Raji (cell line): ENCODE data around the gene JAZF1.

Experiments
- POLR2A ChIP-seq: IDR thresholded peaks from 2 replicates; pipeline ENCODE4 v1.6.1; 2011; ENCODE audit warnings: low read depth, low read length, control low read depth; ENCODE audit not compliant: insufficient read depth

Gene JAZF1

GRCh38 chr7:27917774-27918314 lies 262.8 kb downstream of the JAZF1 start:
- no peak for TF ChIP-seq POLR2A

GRCh38 chr7:27917119-27917518 lies 263.5 kb downstream of the JAZF1 start:
- no peak for TF ChIP-seq POLR2A

- TF ChIP-seq POLR2A: no peak
Observed at GRCh38 chr7:27916372-27916771, 264.2 kb downstream of the JAZF1 start.

- TF ChIP-seq POLR2A: no peak
Observed at GRCh38 chr7:27914409-27914808, 266.2 kb downstream of the JAZF1 start.

- TF ChIP-seq POLR2A: no peak
Observed at GRCh38 chr7:27912751-27913150, 267.8 kb downstream of the JAZF1 start.

GRCh38 chr7:27911920-27912319 lies 268.7 kb downstream of the JAZF1 start:
- TF ChIP-seq POLR2A: no peak

GRCh38 chr7:27910326-27910725 lies 270.3 kb downstream of the JAZF1 start:
- no peak for TF ChIP-seq POLR2A

GRCh38 chr7:27908534-27909165 lies 271.9 kb downstream of the JAZF1 start:
- no peak for TF ChIP-seq POLR2A

- no peak for TF ChIP-seq POLR2A
Observed at GRCh38 chr7:27906385-27907091, 274.1 kb downstream of the JAZF1 start.

- TF ChIP-seq POLR2A: no peak
Observed at GRCh38 chr7:27905951-27906350, 274.6 kb downstream of the JAZF1 start.

GRCh38 chr7:27901028-27901760 lies 279.4 kb downstream of the JAZF1 start:
- 0 out of 2 replicates have a peak, but pooled peaks have one; percentile 12 for TF ChIP-seq POLR2A

- no peak for TF ChIP-seq POLR2A
Observed at GRCh38 chr7:27900006-27900405, 280.6 kb downstream of the JAZF1 start.

- TF ChIP-seq POLR2A: 0 out of 2 replicates have a peak, but pooled peaks have one; percentile 20
Observed at GRCh38 chr7:27899601-27900000, 281.0 kb downstream of the JAZF1 start.

GRCh38 chr7:27897441-27897847 lies 283.2 kb downstream of the JAZF1 start:
- no peak for TF ChIP-seq POLR2A

- no peak for TF ChIP-seq POLR2A
Observed at GRCh38 chr7:27897001-27897400, 283.6 kb downstream of the JAZF1 start.

- TF ChIP-seq POLR2A: no peak
Observed at GRCh38 chr7:27895551-27895950, 285.0 kb downstream of the JAZF1 start.
